PC-9 (cell line): ENCODE measurements around the gene ZSWIM4. TPM values are rescaled to one million over a fixed set of nuclear protein-coding genes. Genes with fewer than 3 reads are reported as not detected.

Source experiments
- BruUV-seq: library from RNA; stranded (reverse); fragments of 400-500 nt; replicated peaks from 2 replicates; lab custom pipeline; 2021; lab: Mats Ljungman, UMichigan
- CTCF ChIA-PET: fragments of 300-600 bp; sonication (Branson Sonifier 250); formaldehyde crosslinking; loops from one replicate; lab custom pipeline; 2022; ENCODE audit warnings: antibody characterized with exemption; lab: Charles Lee
- POLR2A ChIA-PET: fragments of 300-600 bp; sonication (Branson Sonifier 250); formaldehyde crosslinking; loops from one replicate; lab custom pipeline; 2022; ENCODE audit warnings: antibody characterized with exemption; ENCODE audit not compliant: unreplicated experiment; lab: Charles Lee
- DNase-seq, 2 experiments: peaks; one replicate each; pipeline versions ENCODE4 v3.0.0 to v3.0.0-alpha.2; 2015 to 2022; ENCODE audit warnings: mixed read lengths in 1 of 2
- H2AFZ ChIP-seq: fragments of 200-600 bp; sonication (generic); 2 replicates; pipeline ENCODE4 v1.8.1; 2017; ENCODE audit warnings: antibody characterized with exemption
- H3F3A ChIP-seq: fragments of 200-600 bp; sonication (generic); 2 replicates; pipeline ENCODE4 v1.8.1; 2017; ENCODE audit warnings: antibody characterized with exemption, mild to moderate bottlenecking, low read depth; ENCODE audit not compliant: insufficient read depth
- H3K27ac ChIP-seq: fragments of 200-600 bp; sonication (generic); 2 replicates; pipeline ENCODE4 v1.6.1; 2016; ENCODE audit warnings: mixed run types
- H3K27me3 ChIP-seq: fragments of 200-600 bp; sonication (generic); 2 replicates; pipeline ENCODE4 v1.6.1; 2016; ENCODE audit warnings: low read depth, mixed run types; ENCODE audit not compliant: insufficient read depth
- H3K36me3 ChIP-seq: fragments of 200-600 bp; sonication (generic); 2 replicates; pipeline ENCODE4 v1.6.1; 2016; ENCODE audit warnings: low read depth, mixed run types
- H3K4me1 ChIP-seq: fragments of 200-600 bp; sonication (generic); replicated peaks from 2 replicates; pipeline ENCODE4 v1.6.1; 2016; ENCODE audit warnings: mixed run types; ENCODE audit not compliant: insufficient read depth
- H3K4me2 ChIP-seq: fragments of 200-600 bp; sonication (generic); 2 replicates; pipeline ENCODE4 v1.6.1; 2017; ENCODE audit warnings: mixed run types
- H3K4me3 ChIP-seq: fragments of 200-600 bp; sonication (generic); 2 replicates; pipeline ENCODE4 v1.6.1; 2016; ENCODE audit warnings: mixed run types
- H3K79me2 ChIP-seq: fragments of 200-600 bp; sonication (generic); 2 replicates; pipeline ENCODE4 v1.6.1; 2017; ENCODE audit warnings: low read depth, mixed run types
- H3K9me2 ChIP-seq: fragments of 200-600 bp; sonication (generic); 2 replicates; pipeline ENCODE4 v1.8.1; 2017; ENCODE audit warnings: mild to moderate bottlenecking; ENCODE audit not compliant: insufficient read depth
- H3K9me3 ChIP-seq: fragments of 200-600 bp; sonication (generic); 2 replicates; pipeline ENCODE4 v1.8.1; 2016; ENCODE audit warnings: low read depth; ENCODE audit not compliant: insufficient read depth
- H4K20me1 ChIP-seq: fragments of 200-600 bp; sonication (generic); 2 replicates; pipeline ENCODE4 v1.8.1; 2017; ENCODE audit not compliant: insufficient read depth
- CTCF ChIP-seq: fragments of 200-600 bp; sonication (generic); conservative IDR thresholded peaks from 2 replicates; pipeline ENCODE4 v1.6.1; 2017; ENCODE audit warnings: mixed run types, antibody characterized with exemption, mild to moderate bottlenecking, moderate library complexity
- EZH2 ChIP-seq: fragments of 200-600 bp; sonication (generic); IDR thresholded peaks from 2 replicates; pipeline ENCODE4 v1.8.0; 2017; ENCODE audit warnings: antibody characterized with exemption, low read depth
- intact Hi-C: fragments of 100-400 bp; cut with micrococcal nuclease; formaldehyde crosslinking; loops from one replicate; pipeline ENCODE4 v1.10.0; 2022; ENCODE audit not compliant: unreplicated experiment
- total RNA-seq: library from RNA; stranded (reverse); gene quantifications from 2 replicates; pipeline ENCODE4 v1.2.3, GENCODE V29; 2021

Gene ZSWIM4
- total RNA-seq, 1 experiment from 2014 or later = 15.2 TPM

DNA sequence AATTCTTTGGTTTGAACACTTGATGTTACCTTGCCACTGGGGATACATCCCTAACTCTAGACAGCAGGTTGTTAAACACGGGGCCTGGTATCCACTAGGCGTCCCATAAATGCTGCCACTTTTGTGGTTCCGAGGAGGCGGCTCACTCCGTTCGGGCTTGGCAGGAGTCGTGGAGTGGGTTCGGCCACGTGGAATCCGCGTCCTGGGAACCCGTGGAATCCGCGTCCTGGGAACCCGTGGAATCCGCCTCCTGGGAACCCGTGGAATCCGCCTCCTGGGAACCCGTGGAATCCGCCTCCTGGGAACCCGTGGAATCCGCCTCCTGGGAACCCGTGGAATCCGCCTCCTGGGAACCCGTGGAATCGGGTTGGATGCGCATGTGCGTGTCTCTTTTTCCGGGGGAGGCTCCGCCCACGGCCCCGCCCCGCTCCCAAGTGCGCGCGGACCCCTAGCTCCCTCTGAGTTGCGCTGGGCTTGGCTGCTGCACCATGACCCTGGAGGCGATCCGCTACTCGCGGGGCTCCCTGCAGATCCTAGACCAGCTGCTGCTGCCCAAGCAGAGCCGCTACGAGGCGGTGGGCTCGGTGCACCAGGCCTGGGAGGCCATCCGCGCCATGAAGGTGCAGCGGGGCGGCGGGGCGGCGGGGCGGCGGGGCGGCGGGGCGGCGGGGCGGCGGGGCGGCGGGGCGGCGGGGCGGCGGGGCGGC, 31.0 kb upstream of the ZSWIM4 start, which contains the start of gene MRI1:
Gene MRI1 (plus strand): TSS at position 422 of the 707 bp plus-strand sequence. CDS start 67 bp downstream, at position 489.
- intact Hi-C loops = loop anchor here (2.0 kb wide), 1 partner anchor 31 kb away; the partner anchor contains the start of gene ZSWIM4
- DNase-seq = peak in 1 of 2 experiments; percentile 72
- Histone ChIP-seq H4K20me1 (peaks cover 6% of the 10 kb centered on the region; the same call in 1 of the 2 replicates), H3K9me3 (no peaks in the 10 kb centered on the region), H3K9me2 (no peaks in the 10 kb centered on the region), H3K4me2 (peak within 1 kb of the TSS; percentile 64), H3K79me2 (peaks cover 21% of the 10 kb centered on the region), H3K4me3 (peak within 1 kb of the TSS; percentile 61), H3K4me1 (peaks cover 9% of the 10 kb centered on the region; the same call in 1 of the 2 replicates), H3F3A (peaks cover 25% of the 10 kb centered on the region; the same call in 1 of the 2 replicates), H2AFZ (peak within 1 kb of the TSS; percentile 75), H3K27ac (peak within 1 kb of the TSS; percentile 35; the same call in 1 of the 2 replicates), H3K27me3 (no peaks in the 10 kb centered on the region), H3K36me3 (0 out of 2 replicates have a peak, but pooled peaks cover 3% of the 10 kb centered on the region)
- TF ChIP-seq CTCF (no peak), EZH2 (no peak)
- POLR2A ChIA-PET = interaction anchor here (0.5 to 1.0 kb wide), 5 partner anchors 31 to 597 kb away, joined by 3 to 9 read pairs (median 4); partner anchors contain the start of gene ZSWIM4
- BruUV-seq = TSS peak; percentile 92
- CTCF ChIA-PET = interaction anchor here (0.6 to 1.1 kb wide), 2 partner anchors 98 to 108 kb away, joined by 3 to 6 read pairs; no protein-coding TSS in a partner anchor

DNA sequence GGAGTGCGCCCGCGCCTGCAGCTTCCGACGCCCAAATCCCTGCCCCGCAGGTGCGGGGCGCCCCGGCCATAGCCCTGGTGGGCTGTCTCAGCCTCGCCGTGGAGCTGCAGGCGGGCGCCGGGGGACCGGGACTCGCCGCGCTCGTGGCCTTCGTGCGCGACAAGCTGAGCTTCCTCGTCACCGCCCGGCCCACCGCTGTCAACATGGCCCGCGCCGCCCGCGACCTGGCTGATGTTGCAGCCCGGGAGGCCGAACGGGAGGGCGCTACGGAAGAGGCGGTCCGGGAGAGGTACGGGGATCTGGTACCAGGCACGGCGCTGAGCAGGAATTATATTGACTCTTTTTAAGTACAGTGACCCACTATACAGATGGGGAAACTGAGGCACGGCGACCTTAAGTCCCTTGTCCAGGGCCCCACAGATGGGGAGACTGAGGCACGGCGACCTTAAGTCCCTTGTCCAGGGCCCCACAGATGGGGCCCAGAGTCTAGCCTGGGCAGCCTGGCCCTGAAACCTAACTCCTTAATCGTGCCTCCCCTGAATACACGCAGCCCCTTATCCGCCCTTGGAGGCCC, 30.3 kb upstream of the ZSWIM4 start:
- peak overlapping the region; percentile 64 for H3K4me2 ChIP-seq
- H3F3A ChIP-seq = peaks cover 27% of the 10 kb centered on the region; the same call in 1 of the 2 replicates
- peak overlapping the region; percentile 61 for H3K4me3 ChIP-seq
- peak in 1 of 2 experiments; percentile 19 for DNase-seq
- no peak overlapping the region for H3K27ac ChIP-seq
- H3K4me1 ChIP-seq = peaks cover 9% of the 10 kb centered on the region; the same call in 1 of the 2 replicates
- H3K36me3 ChIP-seq = 0 out of 2 replicates have a peak, but pooled peaks cover 6% of the 10 kb centered on the region
- TF ChIP-seq EZH2 (no peak), CTCF (no peak)
- H3K79me2 ChIP-seq = peaks cover 21% of the 10 kb centered on the region
- no peaks in the 10 kb centered on the region for H3K27me3 ChIP-seq
- peak overlapping the region; percentile 66 for H2AFZ ChIP-seq
- no peaks in the 10 kb centered on the region for H3K9me2 ChIP-seq
- BruUV-seq = no TSS peak
- ChIA-PET CTCF (interaction anchor here (1.1 kb wide), 1 partner anchor 97 kb away, joined by 3 read pairs; no protein-coding TSS in a partner anchor), POLR2A (interaction anchor here (0.5 to 1.0 kb wide), 3 partner anchors 30 to 98 kb away, joined by 3 to 9 read pairs (median 3); partner anchors contain the start of gene ZSWIM4)
- H3K9me3 ChIP-seq = no peaks in the 10 kb centered on the region
- intact Hi-C loops = loop anchor here (2.0 kb wide), 1 partner anchor 30 kb away; the partner anchor contains the start of gene ZSWIM4
- H4K20me1 ChIP-seq = peaks cover 6% of the 10 kb centered on the region; the same call in 1 of the 2 replicates
